HG02870 (cell line): ENCODE measurements around the gene ZDHHC7.
"Not testable (repeated sequence)": the region's sequence is repeated elsewhere in the genome, so short reads cannot be mapped to it uniquely, and the experiment has no call there.

Experiments used
- ATAC-seq: cut with Tn5 transposase; IDR thresholded peaks from one replicate; pipeline ENCODE4 v1.9.1; 2021; ENCODE audit warnings: mild to moderate bottlenecking, moderate library complexity; ENCODE audit not compliant: unreplicated experiment

ZDHHC7 gene

DNA sequence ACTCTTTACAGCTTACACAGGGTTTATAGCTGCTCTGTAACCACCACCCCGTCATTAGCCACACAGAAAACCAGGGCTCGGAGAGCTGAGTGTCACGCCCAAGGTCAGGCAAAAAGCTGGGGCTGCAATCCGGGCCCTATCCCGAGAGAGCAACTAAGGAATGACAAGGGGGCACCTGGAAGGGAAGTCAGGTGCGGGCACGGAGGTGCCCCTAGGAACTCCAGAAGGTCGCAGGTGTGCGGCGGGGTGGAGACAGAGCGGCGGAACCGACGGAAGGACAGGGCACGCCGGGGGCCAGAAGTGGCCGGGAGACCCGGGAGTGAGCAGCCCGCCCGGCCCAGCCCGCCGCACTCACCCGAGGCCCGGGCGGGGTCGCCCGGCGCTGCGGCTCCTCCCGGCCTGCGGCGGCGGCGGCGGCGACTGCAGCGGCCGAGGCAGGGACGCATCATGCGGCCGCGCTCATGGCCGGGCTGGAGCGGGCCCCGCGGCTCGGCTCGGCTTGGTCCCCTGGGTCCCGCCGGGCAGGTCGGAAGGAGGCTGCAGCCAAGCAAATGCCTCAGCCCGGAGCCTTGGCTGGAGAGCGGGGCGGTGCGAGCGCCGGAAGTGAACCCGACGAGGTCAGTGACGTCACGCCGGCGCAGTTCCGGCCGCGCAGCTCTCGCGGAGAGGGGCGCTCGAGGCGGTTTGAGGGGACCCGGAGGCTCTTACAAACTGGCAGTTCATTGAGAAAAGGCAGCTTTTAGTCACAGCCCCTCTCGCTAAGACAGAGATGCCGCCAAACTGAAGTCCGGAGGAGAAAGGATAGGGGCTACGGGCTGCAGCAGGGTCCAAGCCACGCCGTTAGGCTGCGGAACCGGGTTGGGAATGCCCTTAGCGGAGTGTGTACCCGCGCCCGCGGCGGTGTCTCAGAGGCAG is at the start of gene ZDHHC7:
Gene ZDHHC7, minus strand, starts transcription at position 605 of the 915 bp plus-strand sequence. CDS start 20,917 bp downstream, outside the sequence.
- peak; percentile 89 for ATAC-seq

DNA sequence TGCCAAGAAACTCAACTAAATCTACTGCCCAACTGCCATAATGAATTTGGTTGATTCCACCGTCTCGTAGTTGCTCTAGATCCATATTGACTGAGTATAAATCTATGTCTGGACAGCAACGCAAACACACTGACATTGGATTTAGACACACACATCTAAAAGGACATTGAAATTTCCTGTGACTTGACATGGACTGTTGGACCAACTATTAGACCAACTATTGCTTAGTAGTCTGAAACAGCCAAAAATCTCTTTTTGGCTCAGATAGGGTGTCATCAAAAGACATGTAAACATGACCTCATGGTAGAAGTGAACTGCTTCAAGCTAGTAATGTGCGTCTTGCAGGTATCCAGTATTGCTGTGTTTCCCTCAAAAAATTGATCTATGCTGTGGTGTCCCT is 47.6 kb upstream of the ZDHHC7 start:
- ATAC-seq, result no peak

DNA sequence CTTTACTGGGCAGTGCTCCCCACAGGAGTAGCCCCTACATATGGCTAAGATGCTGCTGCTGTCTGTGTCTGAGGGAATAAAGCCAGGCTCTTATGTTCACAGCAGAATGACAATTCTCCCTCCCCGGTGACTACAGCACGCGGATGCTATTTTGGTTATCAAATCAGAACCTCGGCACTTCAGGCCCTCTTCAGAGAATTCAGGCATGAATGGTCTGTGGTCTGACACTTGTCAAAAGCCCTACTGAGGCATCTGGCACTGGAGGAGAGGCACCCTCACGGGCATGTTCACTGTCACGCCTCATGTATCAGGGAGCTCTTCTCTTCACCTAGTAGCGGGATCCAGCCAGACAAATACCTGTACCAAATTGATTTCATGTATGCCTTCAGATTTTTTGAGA is 46.6 kb upstream of the ZDHHC7 start:
- no peak for ATAC-seq

DNA sequence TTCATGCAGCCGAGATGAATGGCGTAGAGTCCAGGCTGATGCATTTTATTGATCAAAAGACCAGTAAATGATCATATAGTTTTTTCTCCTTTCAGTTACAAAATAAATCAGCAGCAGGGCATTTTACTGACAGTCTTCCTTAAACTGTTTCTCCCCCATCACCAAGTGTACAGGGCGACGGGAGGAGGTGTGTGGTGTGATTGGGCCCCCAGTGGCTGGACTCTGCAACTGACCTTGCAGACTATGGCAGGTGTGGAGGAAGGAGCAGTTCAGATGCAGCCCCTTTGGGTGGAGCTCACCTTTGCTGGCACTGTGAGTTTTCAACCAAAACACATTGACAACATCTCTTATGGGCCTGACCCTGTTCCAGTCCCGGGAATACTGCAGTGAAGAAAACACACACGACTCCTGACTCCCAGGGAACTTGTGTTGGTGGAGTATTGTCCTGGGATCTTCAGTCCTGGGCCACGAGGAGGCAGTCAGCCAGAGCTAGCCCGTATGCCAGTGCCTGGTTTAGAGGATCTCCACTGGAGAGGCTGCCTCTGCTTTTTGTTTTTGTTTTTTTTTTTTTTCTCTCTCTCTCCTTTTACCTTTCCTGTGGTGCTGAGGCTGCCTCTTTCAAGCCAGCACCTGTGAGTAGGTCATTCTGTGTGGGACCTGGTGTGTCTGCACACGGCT is 46.0 kb upstream of the ZDHHC7 start:
- ATAC-seq, result no peak

DNA sequence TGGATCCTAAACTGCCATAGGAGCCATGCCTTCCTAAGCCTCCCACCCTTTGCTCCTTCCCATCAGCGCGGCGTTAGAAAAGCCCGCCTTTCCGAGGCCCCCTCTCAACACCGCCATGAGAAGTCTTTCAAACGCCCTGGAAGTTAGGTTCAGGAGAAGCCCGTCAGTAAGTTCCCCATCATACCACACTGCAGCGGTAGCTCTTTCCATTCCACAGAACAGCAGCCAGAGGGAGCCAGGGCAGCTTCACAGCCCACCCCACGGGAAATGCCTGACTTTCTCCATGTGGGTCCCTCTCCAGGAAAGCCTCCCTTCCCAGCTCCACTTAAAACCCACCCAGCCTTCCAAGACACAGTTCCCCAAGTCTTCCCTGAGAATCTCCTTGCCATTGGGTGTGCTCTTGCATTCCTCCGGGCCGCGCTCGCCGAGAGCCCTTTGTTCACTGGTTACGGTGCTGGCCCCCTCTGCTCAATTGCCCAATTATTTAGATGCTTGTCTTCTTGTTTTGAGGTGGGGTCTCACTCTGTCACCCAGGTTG is 44.9 kb upstream of the ZDHHC7 start:
- ATAC-seq, result no peak

- peak; percentile 75 for ATAC-seq
Measured at GRCh38 chr16:85055493-85056210, 44.3 kb upstream of the ZDHHC7 start.

GRCh38 chr16:85054948-85055492 is 43.7 kb upstream of the ZDHHC7 start:
- no peak for ATAC-seq

- not testable (repeated sequence) for ATAC-seq
Measured at GRCh38 chr16:85054321-85054720, 43.0 kb upstream of the ZDHHC7 start.

GRCh38 chr16:85052536-85052935 is 41.2 kb upstream of the ZDHHC7 start:
- no peak for ATAC-seq

DNA sequence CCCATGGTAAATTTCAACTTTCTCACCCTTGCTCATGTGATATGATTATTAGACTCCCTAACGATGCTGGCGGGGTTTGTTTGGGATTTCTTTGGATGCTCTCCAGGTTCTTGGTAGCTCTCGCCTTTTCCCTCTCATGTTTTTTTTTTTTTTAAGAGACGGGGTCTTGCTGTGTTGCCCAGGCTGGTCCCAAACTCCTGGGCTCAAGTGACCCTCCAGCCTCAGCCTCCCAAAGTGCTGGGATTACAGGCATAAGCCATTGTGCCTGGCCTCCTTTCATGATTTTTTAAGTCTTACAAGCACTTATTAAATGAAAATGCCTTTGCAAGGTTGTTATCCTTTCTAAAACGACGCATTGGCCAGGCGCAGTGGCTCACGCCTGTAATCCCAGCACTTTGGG is 40.3 kb upstream of the ZDHHC7 start:
- ATAC-seq, result no peak

- no peak for ATAC-seq
Measured at GRCh38 chr16:85051067-85051581, 39.8 kb upstream of the ZDHHC7 start.

GRCh38 chr16:85049706-85050305 is 38.5 kb upstream of the ZDHHC7 start:
- no peak for ATAC-seq

DNA sequence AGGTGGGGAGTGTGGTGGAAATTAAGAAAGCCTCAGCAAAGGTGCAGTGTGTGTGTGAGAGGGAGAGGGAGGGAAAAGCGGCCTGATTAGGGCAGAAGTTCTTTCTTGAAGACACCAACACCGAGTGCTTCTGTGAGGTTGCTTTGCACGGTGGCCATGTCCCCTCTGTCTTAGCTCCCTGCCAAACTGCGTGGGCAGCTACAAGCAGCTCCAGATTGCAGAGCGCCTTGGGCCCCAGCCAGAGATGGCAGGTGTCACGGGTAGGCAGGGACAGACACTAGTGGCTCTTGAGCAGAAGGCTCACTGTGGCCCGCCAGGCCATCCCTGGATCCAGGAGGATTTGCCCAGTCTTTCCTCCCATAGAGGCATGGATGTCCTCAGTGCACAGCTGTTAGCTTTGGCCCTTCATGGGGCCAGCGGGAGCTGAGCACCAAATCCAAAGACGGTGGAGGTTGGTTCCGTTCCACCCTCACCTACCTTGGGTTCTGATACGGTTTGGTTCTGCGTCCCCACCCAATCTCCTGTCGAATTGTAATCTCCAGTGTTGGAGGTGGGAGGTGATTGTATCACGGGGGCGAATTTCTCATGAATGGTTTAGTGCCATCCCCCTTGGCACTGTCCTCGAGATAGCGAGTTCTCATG is 37.7 kb upstream of the ZDHHC7 start:
- ATAC-seq, result no peak

DNA sequence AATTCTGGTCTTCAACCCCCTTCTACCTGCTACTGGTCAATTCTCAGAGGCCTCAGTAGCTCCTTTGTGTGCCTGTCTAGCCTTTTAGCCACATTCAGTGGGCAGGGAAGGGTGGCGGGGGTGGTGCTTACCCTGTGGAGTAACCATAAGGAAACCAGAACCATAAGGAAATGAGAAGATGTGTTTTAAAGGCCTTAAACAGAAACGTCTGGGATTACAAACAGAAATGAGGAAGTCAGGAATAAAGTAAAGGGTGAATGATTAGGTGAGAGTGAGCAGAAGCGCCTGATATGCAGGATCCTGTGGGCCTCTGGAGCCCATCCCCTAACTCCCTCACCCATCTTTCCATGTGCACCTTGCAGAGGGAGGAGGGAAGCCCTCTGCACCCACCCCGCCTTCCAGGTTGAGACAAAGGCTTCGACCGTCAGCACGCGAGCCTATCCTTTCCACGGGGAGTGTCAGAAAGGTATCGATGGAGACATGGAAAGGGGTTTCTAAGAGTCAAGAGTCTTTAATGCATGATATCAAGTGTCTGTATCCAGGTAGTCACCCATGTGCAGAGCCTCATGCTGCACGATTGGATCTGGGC is 36.6 kb upstream of the ZDHHC7 start:
- no peak for ATAC-seq

GRCh38 chr16:85046931-85047866 is 35.9 kb upstream of the ZDHHC7 start:
- ATAC-seq, result no peak

- ATAC-seq, result no peak
Measured at GRCh38 chr16:85046472-85046916, 35.2 kb upstream of the ZDHHC7 start.

GRCh38 chr16:85045641-85046471 is 34.5 kb upstream of the ZDHHC7 start:
- no peak for ATAC-seq
